HEK293 (cell line): ENCODE results near the gene KIRREL3.
"Not testable (repeated sequence)": the region's sequence is repeated elsewhere in the genome, so short reads cannot be mapped to it uniquely, and the experiment has no call there.

Experiments
- CTCF ChIP-seq: fragments of 450-650 bp; formaldehyde crosslinking; IDR thresholded peaks from 2 replicates; pipeline ENCODE4 v1.5.1; 2016; ENCODE audit warnings: missing biosample characterization, missing genetic modification characterization
- MZF1 ChIP-seq: fragments of 450-650 bp; formaldehyde crosslinking; IDR thresholded peaks from 2 replicates; pipeline ENCODE4 v1.5.1; 2017; ENCODE audit warnings: missing biosample characterization, missing genetic modification characterization, borderline replicate concordance
- REST ChIP-seq: fragments of 450-650 bp; formaldehyde crosslinking; IDR thresholded peaks from 2 replicates; pipeline ENCODE4 v1.5.1; 2016; ENCODE audit warnings: missing biosample characterization, missing genetic modification characterization
- ZBTB48 ChIP-seq: fragments of 450-650 bp; formaldehyde crosslinking; IDR thresholded peaks from 2 replicates; pipeline ENCODE4 v1.5.1; 2016; ENCODE audit warnings: missing biosample characterization, missing genetic modification characterization
- ZBTB8A ChIP-seq: fragments of 450-650 bp; formaldehyde crosslinking; IDR thresholded peaks from 2 replicates; pipeline ENCODE4 v1.5.1; 2016; ENCODE audit warnings: missing biosample characterization, missing genetic modification characterization
- ZNF274 ChIP-seq, 2 experiments: fragments of 200-500 bp in 1 of 2; fragments of 450-650 bp in 1 of 2; sonication (Bioruptor generic) in 1 of 2; formaldehyde crosslinking in 1 of 2; IDR thresholded peaks; 2 replicates each; pipeline versions ENCODE4 v1.5.1 to v1.6.1; 2014 to 2016; ENCODE audit warnings: borderline replicate concordance in 1 of 2, inconsistent platforms in 1 of 2, low read length in 1 of 2, missing biosample characterization in 1 of 2, missing genetic modification characterization in 1 of 2
- ZNF398 ChIP-seq: fragments of 450-650 bp; formaldehyde crosslinking; IDR thresholded peaks from 2 replicates; pipeline ENCODE4 v1.5.1; 2017; ENCODE audit warnings: missing biosample characterization, missing genetic modification characterization
- ZNF510 ChIP-seq: fragments of 450-650 bp; formaldehyde crosslinking; IDR thresholded peaks from 2 replicates; pipeline ENCODE4 v1.5.1; 2018; ENCODE audit warnings: mild to moderate bottlenecking, missing genetic modification characterization, missing biosample characterization; ENCODE audit not compliant: insufficient replicate concordance
- ZNF549 ChIP-seq: fragments of 450-650 bp; IDR thresholded peaks from 2 replicates; pipeline ENCODE4 v1.5.1; 2018; ENCODE audit warnings: missing biosample characterization, missing genetic modification characterization, mild to moderate bottlenecking, inconsistent platforms, moderate library complexity
- ZNF76 ChIP-seq: fragments of 450-650 bp; formaldehyde crosslinking; IDR thresholded peaks from 2 replicates; pipeline ENCODE4; 2016; ENCODE audit warnings: low read depth, missing biosample characterization, missing genetic modification characterization, borderline replicate concordance

GRCh38 chr11:126395784-126396183 lies 604.8 kb downstream of the KIRREL3 start:
- TF ChIP-seq CTCF; ZBTB48 (tag by site-specific recombination); ZNF274 (IDR thresholded peaks at IDR 0.05; ENCODE audit: low read length); ZNF274 (tag by site-specific recombination; IDR thresholded peaks at IDR 0.05; ENCODE audit: borderline replicate concordance); MZF1; ZBTB8A (tag by site-specific recombination); ZNF549 (tag by site-specific recombination); ZNF398 (tag by site-specific recombination); REST (tag by site-specific recombination); ZNF76 (tag by site-specific recombination); ZNF510 (tag by site-specific recombination): not testable (repeated sequence)
